NCI-H146 treated with DMSO at 0.1 percent for 48 hours (cell line): ENCODE data around the gene FABP1.

Source experiments
- DNase-seq: peaks from one replicate; lab custom pipeline; 2025; ENCODE audit not compliant: unreplicated experiment; lab: John Stamatoyannopoulos, UW

FABP1 gene

GRCh38 chr2:88127888-88128653 lies at the start of gene FABP1:
Gene FABP1, minus strand, starts transcription at chr2:88128062. Its CDS starts 45 bp downstream, at chr2:88128017.
- DNase-seq: no peak

GRCh38 chr2:88177556-88177955 lies 49.7 kb upstream of the FABP1 start:
- DNase-seq: no peak

DNA sequence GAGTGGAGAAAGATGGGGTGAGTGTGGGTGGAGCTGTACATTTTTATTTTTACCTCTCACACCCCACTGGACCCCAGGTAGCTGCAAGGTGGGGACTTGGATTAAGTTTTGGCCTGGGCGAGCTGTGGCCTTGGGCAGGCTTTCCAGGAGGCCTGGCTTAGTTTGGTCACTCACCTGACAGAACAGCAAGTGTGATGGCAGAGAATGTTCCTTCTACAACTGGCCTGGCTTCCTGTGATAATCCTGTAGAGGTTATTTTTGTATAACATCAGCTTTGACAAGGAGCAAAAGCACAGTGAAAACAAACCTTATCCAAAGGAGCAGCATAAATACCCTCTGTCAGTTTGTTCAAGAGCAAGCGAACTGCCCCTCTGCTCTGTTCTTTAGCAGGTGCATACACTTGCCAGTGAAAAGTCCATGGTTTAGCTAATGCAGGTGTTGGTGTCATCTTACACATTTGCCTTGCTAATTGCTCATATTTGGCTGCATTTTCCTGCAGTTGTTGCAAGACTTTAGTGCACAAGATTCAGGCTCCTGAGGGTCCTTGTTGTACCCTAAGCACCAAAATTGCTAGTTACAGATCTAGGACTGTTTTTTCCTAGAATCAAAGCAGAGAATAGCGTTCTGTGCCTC lies 48.6 kb upstream of the FABP1 start:
- DNase-seq: peak; percentile 78

GRCh38 chr2:88172882-88173281 lies 45.0 kb upstream of the FABP1 start:
- DNase-seq: no peak

GRCh38 chr2:88171966-88172365 lies 44.1 kb upstream of the FABP1 start:
- DNase-seq: no peak

- no peak for DNase-seq
These were observed 42.6 kb upstream of the FABP1 start for GRCh38 chr2:88170472-88170892.

GRCh38 chr2:88168386-88168785 lies 40.5 kb upstream of the FABP1 start:
- DNase-seq: no peak

GRCh38 chr2:88167740-88168139 lies 39.9 kb upstream of the FABP1 start:
- no peak for DNase-seq

- no peak for DNase-seq
These were observed 37.6 kb upstream of the FABP1 start for GRCh38 chr2:88165332-88166003.

- DNase-seq: no peak
These were observed 33.8 kb upstream of the FABP1 start for GRCh38 chr2:88161446-88162244.

DNA sequence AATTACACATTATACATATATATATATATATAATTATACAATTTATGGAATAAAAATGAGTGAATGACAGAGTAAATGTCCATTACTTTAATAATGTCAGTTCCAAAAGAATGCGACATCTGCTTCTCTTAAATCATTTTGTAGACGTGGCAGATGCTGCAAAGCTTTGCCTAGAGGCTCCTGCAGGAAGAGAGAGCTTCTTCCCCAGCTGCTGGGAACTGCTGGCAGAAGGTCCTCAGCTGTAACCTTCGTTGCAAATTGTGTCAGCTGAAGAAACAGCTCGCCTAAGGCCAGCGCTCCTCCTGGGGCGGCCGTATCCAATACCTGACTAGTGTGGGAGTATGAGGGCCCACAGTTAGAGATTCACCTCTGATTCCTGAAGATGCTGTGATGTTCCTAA lies 32.7 kb upstream of the FABP1 start:
- DNase-seq: no peak

DNA sequence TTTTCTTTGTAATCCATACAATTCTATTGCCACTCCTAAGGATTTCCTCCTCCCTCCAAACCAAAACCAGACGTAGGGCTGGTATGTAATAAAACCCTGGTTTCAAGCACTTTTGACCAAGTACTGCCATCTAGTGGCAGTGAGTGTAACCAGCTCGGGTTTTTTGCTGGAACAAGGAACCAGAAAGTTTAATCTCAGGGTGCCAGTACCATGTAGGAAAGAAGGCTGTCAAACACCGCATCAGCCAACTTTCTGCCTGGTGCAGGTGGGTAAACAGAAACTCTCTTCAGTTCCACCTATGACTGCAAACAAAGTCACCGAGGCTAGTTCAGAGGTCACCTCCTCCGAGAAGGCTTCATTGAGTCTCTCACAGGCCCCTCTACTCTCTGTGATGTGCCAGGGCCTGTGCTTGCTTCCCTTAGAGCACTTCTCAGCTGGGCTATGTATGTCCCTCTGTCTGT lies 32.1 kb upstream of the FABP1 start:
- DNase-seq: peak; percentile 56

DNA sequence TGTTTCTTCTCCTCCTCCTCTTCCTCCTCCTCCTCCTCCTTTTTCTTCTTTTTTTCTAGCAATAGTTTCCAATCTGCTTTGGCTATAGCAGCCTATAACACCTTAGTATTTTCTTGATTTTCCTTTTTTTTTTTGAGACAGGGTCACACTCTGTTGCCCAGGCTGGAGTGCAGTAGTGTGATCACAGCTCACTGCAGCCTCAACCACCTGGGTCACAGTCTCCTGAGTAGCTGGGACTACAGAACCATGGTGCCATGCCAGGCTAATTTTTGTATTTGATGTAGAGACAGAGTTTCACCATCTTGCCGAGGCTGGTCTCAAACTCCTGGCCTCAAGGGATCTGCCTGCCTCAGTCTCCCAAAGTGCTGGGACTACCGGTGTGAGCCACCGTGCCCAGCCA lies 31.6 kb upstream of the FABP1 start:
- DNase-seq: no peak

GRCh38 chr2:88148929-88149438 lies 21.1 kb upstream of the FABP1 start:
- DNase-seq: no peak

- DNase-seq: no peak
These were observed 19.3 kb upstream of the FABP1 start for GRCh38 chr2:88147145-88147544.

DNA sequence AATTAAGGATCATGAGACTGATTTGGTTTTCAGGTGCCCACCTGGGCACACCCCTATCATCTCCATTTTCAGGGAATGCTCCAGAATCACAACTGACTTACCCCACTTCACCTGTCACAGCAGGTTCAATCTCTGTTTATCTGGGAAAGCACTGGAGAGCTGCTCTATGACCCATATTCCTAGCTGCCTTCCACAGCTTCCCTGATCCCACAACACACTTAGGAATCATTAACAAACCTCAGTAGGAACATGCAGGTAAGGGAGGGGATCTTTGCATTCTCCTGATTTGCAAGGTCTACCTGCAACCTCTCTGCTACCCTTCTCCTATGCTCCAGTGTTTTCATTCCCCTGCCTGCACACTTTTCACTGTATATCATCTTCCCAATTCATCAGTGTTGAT lies 18.7 kb upstream of the FABP1 start:
- DNase-seq: no peak

DNA sequence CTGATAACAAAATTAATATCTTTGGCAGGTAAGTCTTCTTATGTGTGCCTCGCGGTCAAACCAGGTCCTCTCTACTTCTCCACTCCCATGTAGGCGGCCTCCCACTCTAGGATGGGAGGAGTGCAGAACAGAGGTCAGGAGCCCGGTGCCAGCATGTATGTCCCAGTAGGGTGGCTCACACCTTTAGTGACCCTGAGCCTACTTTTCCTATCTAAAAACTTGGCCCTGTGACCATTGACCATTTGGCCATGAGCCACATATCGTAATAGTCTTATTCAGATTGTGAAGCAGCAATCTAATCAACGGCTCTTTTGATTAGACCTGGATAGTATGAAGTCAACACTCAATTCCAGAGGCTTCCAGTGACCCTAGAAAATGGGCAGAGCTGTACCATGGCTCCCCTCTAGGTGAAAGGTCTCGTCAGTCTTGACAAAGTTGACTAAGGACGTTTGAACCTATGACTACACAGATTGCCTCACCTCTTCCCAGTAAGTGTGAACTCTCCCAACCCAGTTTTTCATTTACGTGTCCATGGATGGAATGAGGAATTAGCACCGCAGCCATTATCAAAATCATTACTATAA lies 17.1 kb upstream of the FABP1 start:
- no peak for DNase-seq

DNA sequence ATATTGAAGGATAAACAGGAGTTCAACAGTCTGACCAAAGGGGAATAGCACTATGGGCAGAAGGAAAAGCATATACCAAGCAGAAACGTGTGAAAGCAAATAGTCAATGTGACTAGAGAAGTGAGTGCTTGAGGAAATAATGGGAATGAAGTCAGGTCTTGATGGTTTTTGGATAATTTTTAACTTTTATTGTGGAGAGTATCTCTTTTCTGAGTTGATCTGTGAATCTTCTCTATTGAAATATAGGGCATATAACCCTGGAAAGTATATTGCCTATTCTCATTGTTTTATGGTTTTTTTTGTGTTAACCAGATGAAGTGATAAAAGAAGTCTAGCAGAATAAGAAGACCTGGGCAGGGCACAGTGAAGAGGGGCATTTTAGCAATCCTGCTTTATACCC lies 16.4 kb upstream of the FABP1 start:
- DNase-seq: no peak

GRCh38 chr2:88141952-88142351 lies 14.1 kb upstream of the FABP1 start:
- DNase-seq: no peak

DNA sequence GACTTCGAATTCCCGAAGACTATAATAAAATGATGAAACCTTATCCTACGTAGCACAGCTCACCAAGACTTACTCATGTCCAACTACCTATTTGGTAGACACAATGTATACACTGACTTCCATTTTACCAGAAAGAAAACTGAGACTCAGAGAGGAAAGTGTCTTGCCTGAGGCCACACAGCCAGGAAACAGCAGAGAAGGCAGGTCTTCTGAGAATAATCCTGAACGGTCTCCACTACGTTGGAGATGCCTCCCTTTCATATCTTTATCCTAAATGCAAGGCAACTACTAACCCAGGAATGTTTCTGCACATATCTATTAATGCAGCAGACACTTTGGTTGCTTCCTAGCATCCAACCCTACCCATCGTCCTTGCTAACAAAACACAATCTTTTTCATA lies 11.9 kb upstream of the FABP1 start:
- no peak for DNase-seq
